ENCODE results near the gene TAS2R38.

The TAS2R38 gene

GRCh38 chr7:142009187-142009586, 35.6 kb upstream of the TAS2R38 start:
- no peaks in the 10 kb centered on the region for H3K9me3 ChIP-seq (ENCODE audit: control insufficient read depth, low read length)
- H3K27ac ChIP-seq, result no peak overlapping the region
- H3K27me3 ChIP-seq (ENCODE audit: control insufficient read depth, insufficient read depth, low read length), result no peaks in the 10 kb centered on the region
- no peak overlapping the region for H3K9ac ChIP-seq
- H3K4me1 ChIP-seq, result no peaks in the 10 kb centered on the region
- no peaks in the 10 kb centered on the region for H3K79me2 ChIP-seq
- H3K36me3 ChIP-seq (ENCODE audit: control insufficient read depth, insufficient read depth, low read length), result no peaks in the 10 kb centered on the region
- H3K4me2 ChIP-seq (ENCODE audit: low read length), result no peak overlapping the region
- H3K4me3 ChIP-seq (ENCODE audit: low read depth, low read length), result no peak overlapping the region
- TF ChIP-seq CTCF (IDR thresholded peaks at IDR 0.05), result no peak
- no peak overlapping the region for H2AFZ ChIP-seq

GRCh38 chr7:142006577-142006976, 33.0 kb upstream of the TAS2R38 start:
- Histone ChIP-seq H3K4me1 (no peaks in the 10 kb centered on the region), H2AFZ (no peak overlapping the region), H3K9ac (no peak overlapping the region), H3K9me3 (ENCODE audit: control insufficient read depth, low read length) (no peaks in the 10 kb centered on the region), H3K4me3 (ENCODE audit: low read depth, low read length) (no peak overlapping the region), H3K36me3 (ENCODE audit: control insufficient read depth, insufficient read depth, low read length) (no peaks in the 10 kb centered on the region), H3K79me2 (no peaks in the 10 kb centered on the region), H3K4me2 (ENCODE audit: low read length) (no peak overlapping the region), H3K27ac (no peak overlapping the region), H3K27me3 (ENCODE audit: control insufficient read depth, insufficient read depth, low read length) (no peaks in the 10 kb centered on the region)
- no peak for TF ChIP-seq CTCF (IDR thresholded peaks at IDR 0.05)

GRCh38 chr7:142002179-142002578, 28.6 kb upstream of the TAS2R38 start:
- no peaks in the 10 kb centered on the region for H3K9me3 ChIP-seq (ENCODE audit: control insufficient read depth, low read length)
- H3K36me3 ChIP-seq (ENCODE audit: control insufficient read depth, insufficient read depth, low read length), result no peaks in the 10 kb centered on the region
- H3K27ac ChIP-seq, result no peak overlapping the region
- no peak for TF ChIP-seq CTCF (IDR thresholded peaks at IDR 0.05)
- H3K27me3 ChIP-seq (ENCODE audit: control insufficient read depth, insufficient read depth, low read length), result no peaks in the 10 kb centered on the region
- H3K4me1 ChIP-seq, result no peaks in the 10 kb centered on the region
- H3K4me3 ChIP-seq (ENCODE audit: low read depth, low read length), result no peak overlapping the region
- H2AFZ ChIP-seq, result no peak overlapping the region
- H3K4me2 ChIP-seq (ENCODE audit: low read length), result no peak overlapping the region
- no peaks in the 10 kb centered on the region for H3K79me2 ChIP-seq
- H3K9ac ChIP-seq, result no peak overlapping the region

- no peak overlapping the region for H3K9ac ChIP-seq
- no peak overlapping the region for H3K4me2 ChIP-seq (ENCODE audit: low read length)
- H2AFZ ChIP-seq, result no peak overlapping the region
- no peaks in the 10 kb centered on the region for H3K36me3 ChIP-seq (ENCODE audit: control insufficient read depth, insufficient read depth, low read length)
- no peak for TF ChIP-seq CTCF (IDR thresholded peaks at IDR 0.05)
- H3K79me2 ChIP-seq, result no peaks in the 10 kb centered on the region
- no peak overlapping the region for H3K27ac ChIP-seq
- H3K4me3 ChIP-seq (ENCODE audit: low read depth, low read length), result no peak overlapping the region
- H3K9me3 ChIP-seq (ENCODE audit: control insufficient read depth, low read length), result no peaks in the 10 kb centered on the region
- H3K4me1 ChIP-seq, result no peaks in the 10 kb centered on the region
- no peaks in the 10 kb centered on the region for H3K27me3 ChIP-seq (ENCODE audit: control insufficient read depth, insufficient read depth, low read length)
Measured at GRCh38 chr7:142001163-142001874, 27.7 kb upstream of the TAS2R38 start.

- Histone ChIP-seq H3K4me3 (ENCODE audit: low read depth, low read length) (no peak overlapping the region), H2AFZ (no peak overlapping the region), H3K4me2 (ENCODE audit: low read length) (no peak overlapping the region), H3K9me3 (ENCODE audit: control insufficient read depth, low read length) (no peaks in the 10 kb centered on the region), H3K36me3 (ENCODE audit: control insufficient read depth, insufficient read depth, low read length) (no peaks in the 10 kb centered on the region), H3K79me2 (no peaks in the 10 kb centered on the region), H3K9ac (no peak overlapping the region), H3K27ac (no peak overlapping the region), H3K4me1 (no peaks in the 10 kb centered on the region), H3K27me3 (ENCODE audit: control insufficient read depth, insufficient read depth, low read length) (no peaks in the 10 kb centered on the region)
- no peak for TF ChIP-seq CTCF (IDR thresholded peaks at IDR 0.05)
Measured at GRCh38 chr7:142000244-142000643, 26.7 kb upstream of the TAS2R38 start.
